Subcutaneous adipose tissue (tissue), 4 donors: Measurements from ENCODE around the gene C1QL4. TPM values are rescaled to one million over a fixed set of nuclear protein-coding genes. Genes with fewer than 3 reads are reported as not detected.

Experiments
- CTCF ChIP-seq: fragments of 450-650 bp; IDR thresholded peaks from one replicate; pipeline ENCODE4 v1.5.1; 2016; ENCODE audit warnings: low read depth, mild to moderate bottlenecking, control low read depth, antibody characterized with exemption, moderate library complexity
- total RNA-seq, 4 donors: library from RNA; depleted of rRNA; stranded (reverse); fragments of >200 nt; gene quantifications; one replicate each; pipeline ENCODE4 v1.1.0, GENCODE V29; 2016

Gene C1QL4
- total RNA-seq, 4 donors from 2014 or later: not detected

GRCh38 chr12:49367381-49368239, 30.6 kb upstream of the C1QL4 start, which contains the start of gene SPATS2:
TSS of gene SPATS2 (plus strand) at chr12:49367462. CDS start at chr12:49461013, 93,551 bp downstream.
- no peak for TF ChIP-seq CTCF

GRCh38 chr12:49366652-49367380, 29.8 kb upstream of the C1QL4 start:
- TF ChIP-seq CTCF: no peak

GRCh38 chr12:49366096-49366651, 29.2 kb upstream of the C1QL4 start:
- TF ChIP-seq CTCF: no peak

- TF ChIP-seq CTCF: no peak
These were observed 28.6 kb upstream of the C1QL4 start for GRCh38 chr12:49365542-49365941.

- TF ChIP-seq CTCF: no peak
These were observed 28.0 kb upstream of the C1QL4 start for GRCh38 chr12:49364989-49365388.

GRCh38 chr12:49362077-49362476, 25.1 kb upstream of the C1QL4 start:
- no peak for TF ChIP-seq CTCF

- TF ChIP-seq CTCF: no peak
These were observed 22.7 kb upstream of the C1QL4 start for GRCh38 chr12:49359671-49360070.
